ENCODE results near the gene FAM3B. TPM values are rescaled to one million over a fixed set of nuclear protein-coding genes. Genes with fewer than 3 reads are reported as not detected.

Gene FAM3B
- total RNA-seq, 1 donor = not detected

GRCh38 chr21:41360072-41360821 lies 43.6 kb downstream of the FAM3B start:
- peak; percentile 37 for DNase-seq (ENCODE audit: low read depth)
- no peak overlapping the region for H3K4me3 ChIP-seq (ENCODE audit: low read depth, low read length)
- TF ChIP-seq, protein P1, sequence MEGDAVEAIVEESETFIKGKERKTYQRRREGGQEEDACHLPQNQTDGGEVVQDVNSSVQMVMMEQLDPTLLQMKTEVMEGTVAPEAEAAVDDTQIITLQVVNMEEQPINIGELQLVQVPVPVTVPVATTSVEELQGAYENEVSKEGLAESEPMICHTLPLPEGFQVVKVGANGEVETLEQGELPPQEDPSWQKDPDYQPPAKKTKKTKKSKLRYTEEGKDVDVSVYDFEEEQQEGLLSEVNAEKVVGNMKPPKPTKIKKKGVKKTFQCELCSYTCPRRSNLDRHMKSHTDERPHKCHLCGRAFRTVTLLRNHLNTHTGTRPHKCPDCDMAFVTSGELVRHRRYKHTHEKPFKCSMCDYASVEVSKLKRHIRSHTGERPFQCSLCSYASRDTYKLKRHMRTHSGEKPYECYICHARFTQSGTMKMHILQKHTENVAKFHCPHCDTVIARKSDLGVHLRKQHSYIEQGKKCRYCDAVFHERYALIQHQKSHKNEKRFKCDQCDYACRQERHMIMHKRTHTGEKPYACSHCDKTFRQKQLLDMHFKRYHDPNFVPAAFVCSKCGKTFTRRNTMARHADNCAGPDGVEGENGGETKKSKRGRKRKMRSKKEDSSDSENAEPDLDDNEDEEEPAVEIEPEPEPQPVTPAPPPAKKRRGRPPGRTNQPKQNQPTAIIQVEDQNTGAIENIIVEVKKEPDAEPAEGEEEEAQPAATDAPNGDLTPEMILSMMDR (IDR thresholded peaks at IDR 0.05; ENCODE audit: insufficient read depth, low read depth, low read length) = no peak

- no peak for DNase-seq (ENCODE audit: low read depth)
- TF ChIP-seq, protein P1 (IDR thresholded peaks at IDR 0.05; ENCODE audit: insufficient read depth, low read depth, low read length) = no peak
- no peak overlapping the region for H3K4me3 ChIP-seq (ENCODE audit: low read depth, low read length)
Measured at GRCh38 chr21:41361053-41361785, 44.6 kb downstream of the FAM3B start.

DNA sequence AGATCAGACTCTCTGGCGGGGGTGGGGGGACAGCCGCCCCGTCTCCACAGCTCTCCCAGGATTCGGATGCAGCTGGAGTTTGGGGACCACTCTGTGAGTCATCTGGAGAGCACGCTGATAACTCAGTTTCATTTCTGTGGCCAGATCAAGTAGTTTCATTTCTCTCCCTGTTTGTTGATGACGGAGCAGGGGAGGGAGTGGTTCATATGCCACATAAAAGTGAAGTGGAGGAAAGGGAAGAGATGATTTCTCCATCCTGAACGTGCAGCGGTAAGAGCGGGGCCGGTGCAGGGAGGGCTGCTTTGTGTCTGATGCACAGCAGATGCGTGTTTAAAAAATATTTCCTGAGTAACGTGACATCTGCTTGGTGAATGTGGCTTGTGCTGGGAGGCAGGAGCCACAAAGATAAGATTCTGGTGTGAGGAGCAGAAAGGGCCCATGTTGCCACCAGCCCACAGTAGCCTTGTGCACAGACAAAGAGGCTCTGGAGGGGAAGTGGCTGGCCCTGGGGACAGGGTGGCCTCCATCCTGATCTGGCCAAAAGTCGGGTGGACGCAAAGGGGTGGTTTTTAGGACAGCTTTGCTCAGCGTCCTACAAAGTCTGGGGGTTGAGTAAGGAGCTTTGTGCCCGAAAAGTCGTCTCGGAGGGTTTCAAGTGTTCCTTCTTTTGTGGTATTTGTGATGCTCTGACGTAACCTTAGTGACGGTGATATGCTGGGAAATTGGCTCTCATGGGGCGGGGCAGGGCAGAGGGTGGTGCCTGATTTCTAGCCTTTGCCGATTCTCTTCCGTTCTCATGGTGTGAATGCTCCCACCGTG lies 45.4 kb downstream of the FAM3B start, which contains the start of gene MX2:
Gene MX2, plus strand, starts transcription at position 242 of the 819 bp plus-strand sequence. CDS start 14,880 bp downstream, outside the sequence.
- TF ChIP-seq, protein P1 (IDR thresholded peaks at IDR 0.05; ENCODE audit: insufficient read depth, low read depth, low read length) = no peak
- H3K4me3 ChIP-seq (ENCODE audit: low read depth, low read length) = peak within 1 kb of the TSS; percentile 46
- peak; percentile 93 for DNase-seq (ENCODE audit: low read depth)

DNA sequence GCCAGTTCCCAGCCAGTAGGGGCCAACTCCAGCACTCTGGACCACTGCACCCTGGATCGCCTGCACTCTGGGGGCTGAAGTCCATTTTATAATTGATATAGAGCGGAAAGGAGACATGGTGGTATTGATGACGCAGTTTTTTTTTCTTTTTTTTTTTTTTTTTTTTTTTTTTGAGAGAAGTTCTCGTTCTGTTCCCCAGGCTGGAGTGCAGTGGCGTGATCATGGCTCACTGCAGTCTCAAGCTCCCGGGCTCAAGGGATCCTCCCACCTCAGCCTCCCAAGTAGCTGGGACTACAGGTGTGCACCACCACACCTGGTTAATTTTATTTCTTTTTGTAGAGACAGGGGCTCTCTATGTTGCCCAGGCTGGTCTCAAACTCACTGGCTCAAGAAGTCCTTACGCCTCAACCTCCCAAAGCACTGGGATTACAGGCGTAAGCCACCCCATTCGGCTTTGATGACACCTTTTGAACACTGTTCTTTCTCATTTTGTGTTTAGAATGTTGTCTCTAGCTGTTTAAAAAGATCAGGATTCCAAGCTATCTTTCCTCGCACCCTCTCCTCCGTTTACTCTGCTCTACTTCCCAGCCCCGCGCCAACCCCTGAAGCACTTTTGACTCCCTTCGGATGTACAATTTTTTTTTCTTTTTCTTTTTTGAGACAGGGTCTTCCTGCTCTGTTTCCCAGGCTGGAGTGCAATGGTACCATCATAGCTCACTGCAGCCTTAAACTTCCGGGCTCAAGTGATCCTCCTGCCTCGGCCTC lies 46.2 kb downstream of the FAM3B start:
- H3K4me3 ChIP-seq (ENCODE audit: low read depth, low read length) = peak overlapping the region; percentile 46
- TF ChIP-seq, protein P1 (IDR thresholded peaks at IDR 0.05; ENCODE audit: insufficient read depth, low read depth, low read length) = no peak

GRCh38 chr21:41363370-41364270 lies 47.0 kb downstream of the FAM3B start:
- TF ChIP-seq, protein P1 (IDR thresholded peaks at IDR 0.05; ENCODE audit: insufficient read depth, low read depth, low read length) = no peak
- DNase-seq (ENCODE audit: low read depth) = no peak
- no peak overlapping the region for H3K4me3 ChIP-seq (ENCODE audit: low read depth, low read length)

More for the DNA sequence above, 46.2 kb downstream of the FAM3B start:
- no peak for DNase-seq (ENCODE audit: low read depth)

Data from fibroblast of villous mesenchyme (primary cell).